GM21423 (cell line): ENCODE measurements around the gene SELENON.

ENCODE experiments used
- ATAC-seq: cut with Tn5 transposase; IDR thresholded peaks from one replicate; pipeline ENCODE4 v1.9.1; 2021; ENCODE audit warnings: mild to moderate bottlenecking, moderate library complexity; ENCODE audit not compliant: unreplicated experiment

The SELENON gene

DNA sequence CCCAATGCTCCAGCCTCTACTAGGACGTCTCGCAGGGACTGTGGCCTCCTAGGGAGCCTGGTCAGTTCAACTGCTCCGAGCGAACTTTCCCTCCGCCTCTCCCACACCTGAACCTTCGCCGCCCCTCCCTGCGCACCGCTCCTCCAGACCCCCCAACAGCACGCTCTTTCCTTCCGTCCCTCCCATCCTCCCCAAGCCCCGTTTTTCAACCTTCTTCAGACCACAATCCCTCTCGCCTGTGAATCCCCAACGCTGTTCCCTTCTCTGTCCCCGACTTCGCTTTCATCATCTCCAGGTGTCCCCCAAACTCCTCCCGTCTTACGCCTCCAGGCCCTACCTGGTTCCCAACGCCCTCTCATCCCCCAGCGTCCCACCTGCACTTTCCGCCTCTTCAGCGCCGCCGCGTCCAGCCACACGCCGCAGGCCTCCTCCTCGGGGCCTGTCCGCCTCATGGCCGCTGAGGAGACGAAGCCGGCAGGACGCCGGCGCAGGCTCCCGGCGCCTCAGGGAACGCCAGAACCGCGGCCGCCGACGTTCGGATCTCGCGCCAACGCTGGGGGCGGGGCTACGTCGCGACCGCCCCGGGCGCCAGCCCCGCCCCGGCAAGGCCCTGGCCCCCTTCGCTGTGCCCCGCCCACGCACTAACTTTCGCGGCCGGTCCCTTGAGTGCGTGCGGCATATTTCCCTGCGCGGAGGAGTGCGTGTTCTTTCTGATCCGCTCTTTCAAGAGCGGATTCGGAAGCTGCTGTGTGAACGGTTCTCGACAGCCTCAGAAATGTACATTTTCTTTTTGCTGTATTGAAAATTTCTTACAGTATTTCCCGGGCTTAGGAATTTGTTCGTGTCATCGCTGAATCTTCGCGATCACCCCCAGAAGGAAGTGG, 59.2 kb downstream of the SELENON start, which contains the start of gene AUNIP:
AUNIP (minus strand) TSS at position 552 of the 884 bp plus-strand sequence; CDS start at position 452, 100 bp downstream.
- peak; percentile 79 for ATAC-seq

DNA sequence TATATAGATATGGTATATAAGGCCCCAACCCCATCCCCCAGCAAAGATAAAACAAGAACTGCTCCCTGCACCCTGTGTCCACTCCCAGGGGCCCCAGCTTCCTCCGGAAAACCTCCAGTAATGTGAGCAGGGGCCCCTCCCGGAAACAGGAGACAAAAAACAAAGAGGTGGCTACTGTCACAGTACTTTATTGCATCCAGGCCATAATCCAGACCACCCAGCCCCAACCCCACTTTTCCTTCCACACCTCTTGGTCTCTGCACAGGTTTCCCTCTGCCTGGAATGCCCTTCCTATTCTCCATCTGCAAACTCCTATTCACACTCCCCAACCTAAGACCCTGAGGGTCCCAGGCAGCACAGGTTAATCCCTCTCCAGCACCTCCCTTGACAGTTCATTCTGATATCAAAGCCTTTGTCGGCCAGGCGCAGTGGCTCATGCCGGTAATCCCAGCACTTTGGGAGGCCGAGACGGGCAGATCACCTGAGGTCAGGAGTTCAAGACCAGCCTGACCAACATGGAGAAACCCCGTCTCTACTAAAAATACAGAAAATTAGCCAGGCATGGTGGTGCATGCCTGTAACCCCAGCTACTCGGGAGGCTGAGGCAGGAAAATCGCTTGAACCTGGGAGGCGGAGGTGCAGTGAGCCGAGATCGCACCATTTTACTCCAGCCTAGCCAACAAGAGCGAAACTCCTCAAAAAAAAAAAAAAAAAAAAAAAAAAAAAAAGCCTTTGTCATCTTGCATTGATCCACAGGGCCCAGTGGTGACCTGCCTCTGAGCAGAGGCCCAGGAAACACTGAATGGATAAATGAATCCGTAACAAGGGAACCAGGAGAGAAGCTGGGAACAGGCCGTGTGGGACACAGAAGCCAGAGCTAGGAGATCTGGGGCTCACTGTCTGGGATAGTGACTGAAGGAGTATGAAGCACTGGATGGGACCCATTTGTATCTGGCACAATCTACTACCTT, 61.6 kb downstream of the SELENON start:
- ATAC-seq, result no peak

DNA sequence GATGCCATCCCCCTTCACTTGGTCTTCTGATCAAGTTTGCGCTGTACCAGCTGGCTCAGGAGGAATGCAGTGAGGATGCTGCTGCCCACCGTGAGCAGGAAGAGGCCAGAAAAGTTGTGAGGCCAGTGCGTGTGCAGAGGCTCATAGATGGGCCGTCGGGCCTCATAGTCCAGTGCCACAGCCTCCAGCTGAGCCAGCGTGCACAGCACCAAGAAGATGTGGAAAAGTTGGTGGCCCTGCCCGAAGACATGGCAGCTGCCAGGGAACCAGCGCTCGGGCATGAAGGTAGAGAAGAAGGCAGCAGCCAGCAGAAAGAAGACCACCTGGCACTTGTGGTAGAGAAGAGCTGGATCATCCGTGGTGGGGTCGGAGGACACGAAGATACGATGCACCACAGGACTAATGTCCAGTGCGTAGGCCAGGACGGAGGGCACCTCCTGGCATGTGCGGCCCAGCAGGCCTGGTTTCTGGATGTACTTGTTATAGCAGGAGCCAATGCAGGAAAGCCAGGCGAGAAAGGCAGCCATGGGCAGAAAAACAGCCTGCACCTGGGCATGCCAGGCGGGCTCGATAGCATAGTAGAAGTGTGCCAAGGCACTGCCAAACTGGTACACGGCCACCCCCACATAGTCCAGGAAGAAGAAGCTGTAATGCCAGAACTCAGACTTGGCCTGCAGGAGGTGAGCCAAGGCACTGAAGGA, 62.9 kb downstream of the SELENON start:
- ATAC-seq, result no peak

DNA sequence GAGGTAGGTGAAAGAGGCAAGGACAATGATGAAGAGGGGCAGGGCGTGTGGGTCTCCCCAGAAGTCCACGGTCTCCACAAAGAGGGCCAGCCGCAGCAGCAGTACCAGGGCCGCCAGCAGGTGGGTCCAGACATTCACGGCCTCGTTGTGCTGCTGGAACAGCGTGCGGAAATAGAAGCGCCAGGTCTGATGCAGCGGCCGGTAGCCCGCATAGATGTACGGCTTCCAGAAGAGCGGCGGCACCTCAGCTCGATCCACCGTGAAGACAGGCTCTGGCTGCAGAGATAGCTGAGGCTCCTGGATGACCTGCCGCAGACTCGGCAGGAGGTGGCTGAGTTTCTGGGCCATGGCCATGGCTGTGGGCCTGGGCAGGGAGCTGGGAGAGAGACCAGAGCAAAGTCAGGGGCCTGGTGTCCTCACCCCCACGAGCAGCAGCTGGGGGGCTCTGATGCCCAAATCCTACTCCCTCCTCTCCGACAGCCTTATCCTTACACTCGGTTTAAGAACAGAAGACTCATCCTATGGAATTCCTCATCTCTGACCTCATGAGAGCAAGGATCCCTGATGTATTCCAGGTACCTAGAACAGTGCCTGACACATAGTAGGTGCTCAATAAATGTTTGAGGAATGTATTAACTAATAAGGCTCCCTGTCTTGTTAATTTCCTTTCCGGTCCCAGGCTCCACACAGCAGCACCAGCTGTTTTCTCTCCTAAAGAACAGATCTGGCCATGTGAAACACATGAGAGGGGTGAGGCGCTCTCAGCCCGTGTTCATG, 63.7 kb downstream of the SELENON start:
- ATAC-seq, result no peak

DNA sequence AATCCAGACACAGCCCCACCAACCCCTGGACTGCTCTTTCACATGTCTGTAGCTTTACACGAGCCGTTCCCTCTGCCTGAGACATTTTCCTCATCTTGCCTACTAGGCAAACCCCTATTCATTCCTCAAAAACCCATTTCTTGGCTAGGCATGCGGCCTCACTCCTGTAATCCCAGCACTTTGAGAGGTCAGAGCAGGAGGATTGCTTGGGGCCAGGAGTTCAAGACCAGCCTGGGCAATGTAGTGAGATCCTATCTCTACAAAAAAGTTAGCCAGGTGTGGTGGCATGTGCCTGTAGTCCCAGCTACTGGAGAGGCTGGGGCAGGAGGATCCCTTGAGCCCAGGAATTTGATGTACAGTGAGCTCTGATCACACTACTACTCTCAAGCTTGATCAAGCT, 64.4 kb downstream of the SELENON start:
- ATAC-seq, result no peak

DNA sequence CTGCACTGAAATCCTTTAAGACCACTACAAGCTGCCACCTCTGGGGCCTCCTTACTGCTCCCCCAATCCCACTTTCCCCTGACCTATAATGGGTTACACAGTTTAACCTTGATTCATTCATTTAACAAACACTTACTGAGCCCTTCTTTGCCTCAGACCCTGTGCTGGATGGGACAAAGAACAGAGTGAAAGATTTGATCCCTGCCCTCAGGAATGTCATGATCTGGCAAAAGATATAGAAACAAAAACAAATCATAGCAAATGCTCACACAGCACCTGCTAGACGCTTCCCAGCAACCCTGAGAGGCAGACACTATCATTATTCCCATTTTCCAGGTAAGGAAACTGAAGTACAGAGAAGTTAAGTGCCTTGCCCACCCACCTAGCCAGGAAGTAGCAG, 66.3 kb downstream of the SELENON start:
- ATAC-seq, result no peak

DNA sequence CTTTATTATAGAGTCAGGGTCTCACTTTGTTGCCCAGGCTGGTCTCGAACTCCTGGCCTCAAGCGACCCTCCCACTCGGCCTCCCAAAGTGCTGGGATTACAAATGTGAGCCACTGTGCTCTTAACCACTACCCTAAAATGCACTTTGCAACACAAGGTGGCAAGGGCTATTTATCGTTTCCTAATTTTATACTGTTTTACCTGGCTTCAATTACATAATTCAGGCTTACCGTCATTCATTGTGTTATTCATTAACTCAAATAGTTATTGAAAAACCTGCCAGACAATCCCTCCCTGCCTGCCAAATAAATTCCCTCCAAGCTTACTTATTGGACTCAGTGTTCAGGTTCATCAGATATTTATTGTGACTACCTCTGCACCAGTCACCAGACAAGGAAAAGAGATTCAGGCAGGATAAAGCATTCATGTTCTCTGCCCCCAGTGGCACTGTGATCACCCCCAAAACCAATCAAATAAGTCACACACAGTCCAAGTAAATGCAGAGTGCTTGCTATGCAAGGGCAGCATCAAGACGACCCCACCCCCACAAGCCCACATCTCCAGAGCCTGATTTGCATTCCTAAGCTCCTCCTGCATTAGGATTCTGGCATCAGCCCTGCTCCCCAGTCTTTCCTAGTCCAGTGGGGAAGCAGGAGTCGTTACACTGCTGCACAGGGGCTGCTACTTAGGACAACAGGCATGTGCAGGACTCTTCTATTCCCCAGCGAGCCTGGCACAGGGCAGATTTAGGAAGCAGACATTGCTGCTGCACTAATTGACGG, 67.4 kb downstream of the SELENON start:
- ATAC-seq, result no peak
